Measurements from ENCODE around the gene EFCAB14. TPM values are rescaled to one million over a fixed set of nuclear protein-coding genes. Genes with fewer than 3 reads are reported as not detected.

The EFCAB14 gene
- total RNA-seq, 6 donors from 2014 or later: 100 to 171 (median 115) TPM

DNA sequence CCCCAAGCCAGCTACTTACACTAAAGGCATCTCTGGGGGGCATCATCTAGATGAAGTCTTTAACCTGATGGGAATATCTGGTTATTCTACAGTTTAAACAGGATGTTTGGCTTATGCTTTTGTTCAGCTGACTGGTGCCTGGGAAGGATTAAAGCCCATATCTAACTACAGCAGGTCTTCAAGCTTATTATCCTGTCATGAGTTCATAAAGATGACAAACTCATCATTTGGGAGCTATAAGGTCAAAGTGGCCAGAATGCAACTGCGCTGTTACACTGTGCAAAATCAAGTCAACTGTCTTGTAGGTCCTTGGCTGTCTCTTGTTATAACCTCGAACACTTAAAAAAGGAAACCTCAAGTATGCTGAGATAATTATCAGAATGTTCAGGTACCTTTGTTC is 83.7 kb downstream of the EFCAB14 start:
- H3K36me3 ChIP-seq: peaks cover 0 to 61% (median 39%) of the 10 kb centered on the region in 4 donors
- 92 to 100% methylated on average over 2 of the region's 2 CpGs for WGBS, 2 donors
- no peak for DNase-seq

GRCh38 chr1:46630719-46631118 is 88.2 kb downstream of the EFCAB14 start:
- Histone ChIP-seq H3K9me3 (no peaks in the 10 kb centered on the region), H3K4me1 (no peaks in the 10 kb centered on the region), H3K36me3 (peaks cover 0 to 58% (median 38%) of the 10 kb centered on the region in 4 donors), H3K4me3 (no peak overlapping the region), H3K27ac (no peak overlapping the region), H3K27me3 (no peaks in the 10 kb centered on the region)
- 86 to 92% methylated on average over 2 of the region's 2 CpGs for WGBS, 2 donors
- ATAC-seq (ENCODE audit: low FRiP score in 2 of 2) (no peak), DNase-seq (no peak)
- TF ChIP-seq EP300 (IDR thresholded peaks at IDR 0.05): no peak
- no peak for TF ChIP-seq POLR2A (IDR thresholded peaks at IDR 0.05)
- TF ChIP-seq, protein P1, sequence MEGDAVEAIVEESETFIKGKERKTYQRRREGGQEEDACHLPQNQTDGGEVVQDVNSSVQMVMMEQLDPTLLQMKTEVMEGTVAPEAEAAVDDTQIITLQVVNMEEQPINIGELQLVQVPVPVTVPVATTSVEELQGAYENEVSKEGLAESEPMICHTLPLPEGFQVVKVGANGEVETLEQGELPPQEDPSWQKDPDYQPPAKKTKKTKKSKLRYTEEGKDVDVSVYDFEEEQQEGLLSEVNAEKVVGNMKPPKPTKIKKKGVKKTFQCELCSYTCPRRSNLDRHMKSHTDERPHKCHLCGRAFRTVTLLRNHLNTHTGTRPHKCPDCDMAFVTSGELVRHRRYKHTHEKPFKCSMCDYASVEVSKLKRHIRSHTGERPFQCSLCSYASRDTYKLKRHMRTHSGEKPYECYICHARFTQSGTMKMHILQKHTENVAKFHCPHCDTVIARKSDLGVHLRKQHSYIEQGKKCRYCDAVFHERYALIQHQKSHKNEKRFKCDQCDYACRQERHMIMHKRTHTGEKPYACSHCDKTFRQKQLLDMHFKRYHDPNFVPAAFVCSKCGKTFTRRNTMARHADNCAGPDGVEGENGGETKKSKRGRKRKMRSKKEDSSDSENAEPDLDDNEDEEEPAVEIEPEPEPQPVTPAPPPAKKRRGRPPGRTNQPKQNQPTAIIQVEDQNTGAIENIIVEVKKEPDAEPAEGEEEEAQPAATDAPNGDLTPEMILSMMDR (IDR thresholded peaks at IDR 0.05): no peak
- TF ChIP-seq POLR2AphosphoS5 (IDR thresholded peaks at IDR 0.05): no peak

More for the DNA sequence above, 83.7 kb downstream of the EFCAB14 start:
- TF ChIP-seq POLR2A (IDR thresholded peaks at IDR 0.05): no peak
- TF ChIP-seq, protein P1 (IDR thresholded peaks at IDR 0.05): no peak
- TF ChIP-seq POLR2AphosphoS5 (IDR thresholded peaks at IDR 0.05): no peak
- TF ChIP-seq EP300 (IDR thresholded peaks at IDR 0.05): no peak
- no peak overlapping the region for H3K27ac ChIP-seq
- no peak for ATAC-seq (ENCODE audit: low FRiP score in 2 of 2)
- no peak overlapping the region for H3K4me3 ChIP-seq
- H3K4me1 ChIP-seq: no peaks in the 10 kb centered on the region
- H3K27me3 ChIP-seq: no peaks in the 10 kb centered on the region
- H3K9me3 ChIP-seq: no peaks in the 10 kb centered on the region

Other genes starting within 250 kb of the EFCAB14 start
- not detected for gene DMBX1, start 229.3 kb downstream of the EFCAB14 start, total RNA-seq
- gene KNCN, start 167.5 kb downstream of the EFCAB14 start, total RNA-seq: not detected
- gene MKNK1, start 114.8 kb downstream of the EFCAB14 start, total RNA-seq: 100 to 1,000 TPM in 1 of 6 donors, 10 to 100 TPM in 5; 45.7 to 174 (median 62.2) TPM
- 10 to 100 TPM; 15.1 to 33.3 (median 22.2) TPM for gene MOB3C, start 102.3 kb downstream of the EFCAB14 start, total RNA-seq
- gene ATPAF1, start 50.8 kb downstream of the EFCAB14 start, total RNA-seq: 10 to 100 TPM; 26.2 to 39.6 (median 34.3) TPM
- not detected for gene TEX38, start 47.3 kb downstream of the EFCAB14 start, total RNA-seq
- 1,000 to 10,000 TPM in 1 of 6 donors, 100 to 1,000 TPM in 5; 211 to 1,043 (median 640) TPM for gene CYP4B1, start 79.9 kb upstream of the EFCAB14 start, total RNA-seq
- under 1 TPM in 1 of 6 donors, not detected in 5; 0.14 TPM for gene CYP4A11, start 222.4 kb upstream of the EFCAB14 start, total RNA-seq

Data from upper lobe of left lung (tissue), 6 donors.